Vagina (tissue), 2 donors: ENCODE results near the gene C7orf33. TPM values are rescaled to one million over a fixed set of nuclear protein-coding genes. Genes with fewer than 3 reads are reported as not detected.

Source experiments
- DNase-seq, 2 donors: peaks; one replicate each; pipeline ENCODE4 v3.0.0-alpha.2; 2017; ENCODE audit errors: extremely low spot score in 2 of 2
- H3K27ac ChIP-seq: fragments of 200-600 bp; sonication (generic); one replicate; pipeline ENCODE4 v1.5.1; 2019
- H3K27me3 ChIP-seq: fragments of 200-600 bp; sonication (generic); one replicate; pipeline ENCODE4 v1.5.1; 2019
- H3K36me3 ChIP-seq, 2 donors: fragments of 200-600 bp; sonication (generic); one replicate each; pipeline ENCODE4 v1.5.1; 2017 to 2019
- H3K4me1 ChIP-seq: fragments of 200-600 bp; sonication (generic); one replicate; pipeline ENCODE4 v1.5.1; 2019
- H3K4me3 ChIP-seq, 2 donors: fragments of 200-600 bp; sonication (generic); 1 replicate in 1 of 2; 2 replicates in 1 of 2; pipeline ENCODE4 v1.5.1; 2016 to 2019
- H3K9me3 ChIP-seq: fragments of 200-600 bp; sonication (generic); one replicate; pipeline ENCODE4 v1.5.1; 2019
- CTCF ChIP-seq, 3 experiments: fragments of 450-650 bp in 2 of 3; fragments of 200-600 bp in 1 of 3; sonication (generic) in 1 of 3; IDR thresholded peaks; one replicate each; pipeline ENCODE4 v1.5.1; 2017 to 2019; ENCODE audit warnings: antibody characterized with exemption in 3 of 3, mild to moderate bottlenecking in 2 of 3, moderate library complexity in 2 of 3
- POLR2A ChIP-seq, 2 donors: fragments of 450-650 bp; IDR thresholded peaks; one replicate each; pipeline ENCODE4 v1.6.1; 2017; ENCODE audit warnings: antibody characterized with exemption in 2 of 2, mild to moderate bottlenecking in 2 of 2, moderate library complexity in 2 of 2
- POLR2AphosphoS5 ChIP-seq, 2 donors: sonication (generic); formaldehyde crosslinking; IDR thresholded peaks; one replicate each; pipeline ENCODE4 v1.9.0; 2017; ENCODE audit warnings: antibody characterized with exemption in 2 of 2, mild to moderate bottlenecking in 2 of 2, low read depth in 1 of 2; ENCODE audit not compliant: insufficient read depth in 1 of 2
- intact Hi-C: fragments of 100-400 bp; cut with DNase I; formaldehyde crosslinking; loops from one replicate; pipeline ENCODE4 v1.15.1; 2023
- total RNA-seq: library from RNA; depleted of rRNA; stranded (reverse); fragments of >200 nt; gene quantifications from one replicate; pipeline ENCODE4 v1.2.3, GENCODE V29; 2016

The C7orf33 gene
- total RNA-seq, 1 donor from 2014 or later = not detected

- no peaks in the 10 kb centered on the region for H3K9me3 ChIP-seq
- TF ChIP-seq CTCF (IDR thresholded peaks at IDR 0.05) = no peak
- no peak for TF ChIP-seq POLR2AphosphoS5 (IDR thresholded peaks at IDR 0.05; ENCODE audit: insufficient read depth in 1 of 2, low read depth in 1 of 2)
- no peak for TF ChIP-seq POLR2A (IDR thresholded peaks at IDR 0.05)
- no peak for DNase-seq
- H3K36me3 ChIP-seq = no peaks in the 10 kb centered on the region
- no peaks in the 10 kb centered on the region for H3K4me1 ChIP-seq
- no peaks in the 10 kb centered on the region for H3K27me3 ChIP-seq
- intact Hi-C loops = no loop called here
- no peak overlapping the region for H3K27ac ChIP-seq
- no peak overlapping the region for H3K4me3 ChIP-seq
Observed at GRCh38 chr7:148546857-148547256, 43.7 kb upstream of the C7orf33 start.

- H3K4me3 ChIP-seq = no peak overlapping the region
- H3K4me1 ChIP-seq = no peaks in the 10 kb centered on the region
- TF ChIP-seq POLR2AphosphoS5 (IDR thresholded peaks at IDR 0.05; ENCODE audit: insufficient read depth in 1 of 2, low read depth in 1 of 2) (no peak), CTCF (IDR thresholded peaks at IDR 0.05) (no peak), POLR2A (IDR thresholded peaks at IDR 0.05) (no peak)
- intact Hi-C loops = no loop called here
- no peaks in the 10 kb centered on the region for H3K27me3 ChIP-seq
- H3K36me3 ChIP-seq = no peaks in the 10 kb centered on the region
- no peaks in the 10 kb centered on the region for H3K9me3 ChIP-seq
- no peak for DNase-seq
- H3K27ac ChIP-seq = no peak overlapping the region
Observed at GRCh38 chr7:148547951-148548350, 42.6 kb upstream of the C7orf33 start.

- H3K4me3 ChIP-seq = no peak overlapping the region
- intact Hi-C loops = no loop called here
- TF ChIP-seq POLR2A (IDR thresholded peaks at IDR 0.05) = no peak
- no peak for TF ChIP-seq POLR2AphosphoS5 (IDR thresholded peaks at IDR 0.05; ENCODE audit: insufficient read depth in 1 of 2, low read depth in 1 of 2)
- no peak for TF ChIP-seq CTCF (IDR thresholded peaks at IDR 0.05)
Observed at GRCh38 chr7:148553979-148554378, 36.6 kb upstream of the C7orf33 start.

GRCh38 chr7:148556892-148557291 is 33.7 kb upstream of the C7orf33 start:
- H3K27ac ChIP-seq = no peak overlapping the region
- intact Hi-C loops = no loop called here
- H3K4me1 ChIP-seq = no peaks in the 10 kb centered on the region
- DNase-seq = no peak
- H3K4me3 ChIP-seq = no peak overlapping the region
- no peaks in the 10 kb centered on the region for H3K27me3 ChIP-seq
- TF ChIP-seq POLR2AphosphoS5 (IDR thresholded peaks at IDR 0.05; ENCODE audit: insufficient read depth in 1 of 2, low read depth in 1 of 2) = no peak
- H3K9me3 ChIP-seq = no peaks in the 10 kb centered on the region
- H3K36me3 ChIP-seq = no peaks in the 10 kb centered on the region

More at GRCh38 chr7:148553979-148554378, 36.6 kb upstream of the C7orf33 start:
- H3K9me3 ChIP-seq = no peaks in the 10 kb centered on the region
- no peaks in the 10 kb centered on the region for H3K36me3 ChIP-seq
- no peaks in the 10 kb centered on the region for H3K27me3 ChIP-seq
- H3K27ac ChIP-seq = no peak overlapping the region
- H3K4me1 ChIP-seq = no peaks in the 10 kb centered on the region
- DNase-seq = no peak

- DNase-seq = no peak
- no peak overlapping the region for H3K27ac ChIP-seq
- H3K9me3 ChIP-seq = no peaks in the 10 kb centered on the region
- no peaks in the 10 kb centered on the region for H3K4me1 ChIP-seq
- H3K27me3 ChIP-seq = no peaks in the 10 kb centered on the region
- TF ChIP-seq CTCF (IDR thresholded peaks at IDR 0.05) (no peak), POLR2A (IDR thresholded peaks at IDR 0.05) (no peak), POLR2AphosphoS5 (IDR thresholded peaks at IDR 0.05; ENCODE audit: insufficient read depth in 1 of 2, low read depth in 1 of 2) (no peak)
- H3K36me3 ChIP-seq = no peaks in the 10 kb centered on the region
- H3K4me3 ChIP-seq = no peak overlapping the region
- intact Hi-C loops = no loop called here
Observed at GRCh38 chr7:148558914-148559313, 31.7 kb upstream of the C7orf33 start.
